ENCODE data around the gene KIF6. TPM values are rescaled to one million over a fixed set of nuclear protein-coding genes. Genes with fewer than 3 reads are reported as not detected.
"Not testable (repeated sequence)": the region's sequence is repeated elsewhere in the genome, so short reads cannot be mapped to it uniquely, and the experiment has no call there.

The KIF6 gene
- polyA plus RNA-seq, 3 donors = not detected

- Histone ChIP-seq H3K4me1 (ENCODE audit: control insufficient read depth in 1 of 2, insufficient read depth in 2 of 2, low read length in 2 of 2) (no peaks in the 10 kb centered on the region), H3K4me3 (replicated peaks in 1 of 3; ENCODE audit: low read depth in 2 of 3, low read length in 3 of 3) (no peak overlapping the region), H3K79me2 (ENCODE audit: insufficient read depth, low read length) (no peaks in the 10 kb centered on the region), H3K27me3 (ENCODE audit: control insufficient read depth in 2 of 2, insufficient read depth in 2 of 2, low read length in 2 of 2) (no peaks in the 10 kb centered on the region), H2AFZ (ENCODE audit: insufficient read depth, low read depth, low read length, poor library complexity, severe bottlenecking) (no peak overlapping the region), H3K36me3 (replicated peaks in 1 of 2; ENCODE audit: control insufficient read depth in 1 of 2, insufficient read depth in 2 of 2, low read length in 2 of 2) (no peaks in the 10 kb centered on the region), H3K9ac (ENCODE audit: insufficient read depth, low read length, poor library complexity, severe bottlenecking) (no peak overlapping the region), H3K9me3 (replicated peaks in 1 of 2; ENCODE audit: control insufficient read depth in 1 of 2, insufficient read depth in 1 of 2, low read length in 2 of 2) (no peaks in the 10 kb centered on the region), H3K27ac (ENCODE audit: low read depth in 1 of 2, low read length in 2 of 2) (no peak overlapping the region), H4K20me1 (ENCODE audit: insufficient read depth, low read length) (no peaks in the 10 kb centered on the region), H3K4me2 (replicated peaks; ENCODE audit: extremely low read depth, low read length, poor library complexity, severe bottlenecking) (no peak overlapping the region)
- Mint-ChIP-seq H3K9me3 (peaks cover 0 to 5% (median 0%) of the 10 kb centered on the region in 7 donors), H3K36me3 (no peaks in the 10 kb centered on the region), H3K4me3 (no peak overlapping the region), H3K4me1 (no peaks in the 10 kb centered on the region), H3K27me3 (ENCODE audit: low read depth in 3 of 3) (peaks cover 1 to 4% (median 2%) of the 10 kb centered on the region in 3 donors), H3K27ac (no peak overlapping the region)
- no peak for DNase-seq
- intact Hi-C loops (cut with micrococcal nuclease) = no loop called here
- TF ChIP-seq, protein P1, sequence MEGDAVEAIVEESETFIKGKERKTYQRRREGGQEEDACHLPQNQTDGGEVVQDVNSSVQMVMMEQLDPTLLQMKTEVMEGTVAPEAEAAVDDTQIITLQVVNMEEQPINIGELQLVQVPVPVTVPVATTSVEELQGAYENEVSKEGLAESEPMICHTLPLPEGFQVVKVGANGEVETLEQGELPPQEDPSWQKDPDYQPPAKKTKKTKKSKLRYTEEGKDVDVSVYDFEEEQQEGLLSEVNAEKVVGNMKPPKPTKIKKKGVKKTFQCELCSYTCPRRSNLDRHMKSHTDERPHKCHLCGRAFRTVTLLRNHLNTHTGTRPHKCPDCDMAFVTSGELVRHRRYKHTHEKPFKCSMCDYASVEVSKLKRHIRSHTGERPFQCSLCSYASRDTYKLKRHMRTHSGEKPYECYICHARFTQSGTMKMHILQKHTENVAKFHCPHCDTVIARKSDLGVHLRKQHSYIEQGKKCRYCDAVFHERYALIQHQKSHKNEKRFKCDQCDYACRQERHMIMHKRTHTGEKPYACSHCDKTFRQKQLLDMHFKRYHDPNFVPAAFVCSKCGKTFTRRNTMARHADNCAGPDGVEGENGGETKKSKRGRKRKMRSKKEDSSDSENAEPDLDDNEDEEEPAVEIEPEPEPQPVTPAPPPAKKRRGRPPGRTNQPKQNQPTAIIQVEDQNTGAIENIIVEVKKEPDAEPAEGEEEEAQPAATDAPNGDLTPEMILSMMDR (IDR thresholded peaks at IDR 0.05) = no peak
- 96% methylated on average over 2 of the region's 3 CpGs for WGBS (ENCODE audit: insufficient coverage)
Measured at GRCh38 chr6:39484276-39484675, 240.9 kb downstream of the KIF6 start.

GRCh38 chr6:39479819-39480218, 245.4 kb downstream of the KIF6 start:
- H3K4me3 Mint-ChIP-seq = not testable (repeated sequence)

More at GRCh38 chr6:39479819-39480218, 245.4 kb downstream of the KIF6 start:
- no CpG with 5 or more reads among the region's 1 CpG for WGBS (ENCODE audit: insufficient coverage)
- H4K20me1 ChIP-seq (ENCODE audit: insufficient read depth, low read length); H2AFZ ChIP-seq (ENCODE audit: insufficient read depth, low read depth, low read length, poor library complexity, severe bottlenecking); H3K27ac ChIP-seq (ENCODE audit: low read depth in 1 of 2, low read length in 2 of 2); DNase-seq; H3K9ac ChIP-seq (ENCODE audit: insufficient read depth, low read length, poor library complexity, severe bottlenecking); H3K27ac Mint-ChIP-seq; H3K9me3 Mint-ChIP-seq; H3K79me2 ChIP-seq (ENCODE audit: insufficient read depth, low read length); H3K4me1 Mint-ChIP-seq; H3K27me3 Mint-ChIP-seq (ENCODE audit: low read depth in 3 of 3); H3K4me1 ChIP-seq (ENCODE audit: control insufficient read depth in 1 of 2, insufficient read depth in 2 of 2, low read length in 2 of 2); H3K4me2 ChIP-seq (replicated peaks; ENCODE audit: extremely low read depth, low read length, poor library complexity, severe bottlenecking); H3K27me3 ChIP-seq (ENCODE audit: control insufficient read depth in 2 of 2, insufficient read depth in 2 of 2, low read length in 2 of 2); H3K36me3 ChIP-seq (replicated peaks in 1 of 2; ENCODE audit: control insufficient read depth in 1 of 2, insufficient read depth in 2 of 2, low read length in 2 of 2); intact Hi-C loops (cut with micrococcal nuclease); H3K9me3 ChIP-seq (replicated peaks in 1 of 2; ENCODE audit: control insufficient read depth in 1 of 2, insufficient read depth in 1 of 2, low read length in 2 of 2); H3K36me3 Mint-ChIP-seq; H3K4me3 ChIP-seq (replicated peaks in 1 of 3; ENCODE audit: low read depth in 2 of 3, low read length in 3 of 3): not testable (repeated sequence)

All from CD14-positive monocyte (primary cell).